DND-41 (cell line): ENCODE measurements around the gene NOD2.

Experiments
- CTCF ChIP-seq: IDR thresholded peaks from 2 replicates; pipeline ENCODE4 v1.5.1; 2012; ENCODE audit warnings: borderline replicate concordance, low read length, moderate library complexity, mild to moderate bottlenecking; ENCODE audit not compliant: poor library complexity, severe bottlenecking; ENCODE audit errors: extremely low read depth
- EZH2 ChIP-seq: IDR thresholded peaks from 3 replicates; pipeline ENCODE4 v1.6.1; 2012; ENCODE audit warnings: borderline replicate concordance, low read depth, mild to moderate bottlenecking, moderate library complexity, low read length, inconsistent platforms; ENCODE audit not compliant: severe bottlenecking

- TF ChIP-seq CTCF (no peak), EZH2 (no peak)
Measured at GRCh38 chr16:50668368-50669008, 24.9 kb upstream of the NOD2 start.
